ENCODE results near the gene KCNH1.

KCNH1 gene

DNA sequence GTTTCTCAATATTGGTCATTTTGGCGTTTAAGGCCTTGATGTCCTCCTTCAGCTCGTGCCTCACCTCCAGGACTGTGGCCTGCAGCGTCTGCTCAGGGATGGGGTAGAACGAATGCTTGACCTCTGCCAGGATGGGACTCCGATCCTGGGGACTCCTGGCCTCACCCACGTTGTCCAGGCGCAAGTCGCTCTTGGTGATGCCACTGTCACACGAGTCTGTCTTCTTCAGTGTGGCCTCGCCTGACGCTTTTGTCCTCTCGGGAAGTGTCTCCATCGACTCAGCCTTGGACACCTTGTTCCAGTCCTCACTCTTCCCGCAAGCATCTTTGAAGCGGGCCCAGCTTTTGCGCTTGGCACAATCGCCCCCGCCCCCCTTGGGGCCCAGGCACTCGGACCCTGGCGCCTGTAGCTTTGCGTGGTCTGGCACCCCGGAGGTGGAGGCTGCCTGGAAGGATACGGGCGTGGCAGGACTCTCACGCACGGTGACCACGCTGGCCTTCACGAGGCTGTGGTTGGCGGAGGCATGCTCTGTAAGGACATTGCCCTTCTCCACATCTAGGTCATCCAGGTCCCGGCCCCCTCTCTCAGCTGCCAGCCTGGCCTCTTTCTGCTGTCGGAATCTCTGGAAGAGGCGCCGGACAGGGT lies 450.4 kb downstream of the KCNH1 start:
- no peak overlapping the region for H3K4me3 ChIP-seq (ENCODE audit: low read depth, low read length)
- DNase-seq (ENCODE audit: low read depth) = no peak
- no peak for TF ChIP-seq POLR2A (IDR thresholded peaks at IDR 0.05; ENCODE audit: extremely low read depth, insufficient read length)
- TF ChIP-seq, protein P1, sequence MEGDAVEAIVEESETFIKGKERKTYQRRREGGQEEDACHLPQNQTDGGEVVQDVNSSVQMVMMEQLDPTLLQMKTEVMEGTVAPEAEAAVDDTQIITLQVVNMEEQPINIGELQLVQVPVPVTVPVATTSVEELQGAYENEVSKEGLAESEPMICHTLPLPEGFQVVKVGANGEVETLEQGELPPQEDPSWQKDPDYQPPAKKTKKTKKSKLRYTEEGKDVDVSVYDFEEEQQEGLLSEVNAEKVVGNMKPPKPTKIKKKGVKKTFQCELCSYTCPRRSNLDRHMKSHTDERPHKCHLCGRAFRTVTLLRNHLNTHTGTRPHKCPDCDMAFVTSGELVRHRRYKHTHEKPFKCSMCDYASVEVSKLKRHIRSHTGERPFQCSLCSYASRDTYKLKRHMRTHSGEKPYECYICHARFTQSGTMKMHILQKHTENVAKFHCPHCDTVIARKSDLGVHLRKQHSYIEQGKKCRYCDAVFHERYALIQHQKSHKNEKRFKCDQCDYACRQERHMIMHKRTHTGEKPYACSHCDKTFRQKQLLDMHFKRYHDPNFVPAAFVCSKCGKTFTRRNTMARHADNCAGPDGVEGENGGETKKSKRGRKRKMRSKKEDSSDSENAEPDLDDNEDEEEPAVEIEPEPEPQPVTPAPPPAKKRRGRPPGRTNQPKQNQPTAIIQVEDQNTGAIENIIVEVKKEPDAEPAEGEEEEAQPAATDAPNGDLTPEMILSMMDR (IDR thresholded peaks at IDR 0.05; ENCODE audit: low read depth, low read length) = no peak
- no peak for TF ChIP-seq MYC (IDR thresholded peaks at IDR 0.05; ENCODE audit: low read depth, low read length)
- TF ChIP-seq, protein P2, sequence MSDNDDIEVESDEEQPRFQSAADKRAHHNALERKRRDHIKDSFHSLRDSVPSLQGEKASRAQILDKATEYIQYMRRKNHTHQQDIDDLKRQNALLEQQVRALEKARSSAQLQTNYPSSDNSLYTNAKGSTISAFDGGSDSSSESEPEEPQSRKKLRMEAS (IDR thresholded peaks at IDR 0.05; ENCODE audit: low read depth, low read length) = no peak

DNA sequence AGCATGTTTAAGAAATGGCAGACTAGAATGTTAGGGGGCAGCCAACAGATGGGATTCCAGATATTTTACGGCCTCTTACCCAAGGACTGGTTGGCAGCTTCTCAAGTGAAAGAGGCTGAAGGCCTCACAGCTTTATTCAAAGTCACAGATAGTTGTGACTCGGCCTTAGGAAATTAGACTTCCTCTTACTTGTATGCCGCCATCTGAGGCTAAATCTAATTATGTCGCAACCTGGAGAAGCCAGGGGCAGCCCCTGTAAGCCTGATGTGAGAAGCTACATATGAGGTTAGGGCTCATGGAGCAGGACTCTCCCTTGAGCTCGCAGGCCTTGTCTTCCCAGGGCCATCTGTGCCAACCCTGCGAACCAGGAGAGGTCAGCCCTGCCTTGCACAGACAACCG lies 452.8 kb downstream of the KCNH1 start:
- DNase-seq (ENCODE audit: low read depth) = peak; percentile 80
- no peak for TF ChIP-seq POLR2A (IDR thresholded peaks at IDR 0.05; ENCODE audit: extremely low read depth, insufficient read length)
- TF ChIP-seq, protein P2 (IDR thresholded peaks at IDR 0.05; ENCODE audit: low read depth, low read length) = no peak
- TF ChIP-seq MYC (IDR thresholded peaks at IDR 0.05; ENCODE audit: low read depth, low read length) = no peak
- TF ChIP-seq, protein P1 (IDR thresholded peaks at IDR 0.05; ENCODE audit: low read depth, low read length) = no peak
- no peak overlapping the region for H3K4me3 ChIP-seq (ENCODE audit: low read depth, low read length)

DNA sequence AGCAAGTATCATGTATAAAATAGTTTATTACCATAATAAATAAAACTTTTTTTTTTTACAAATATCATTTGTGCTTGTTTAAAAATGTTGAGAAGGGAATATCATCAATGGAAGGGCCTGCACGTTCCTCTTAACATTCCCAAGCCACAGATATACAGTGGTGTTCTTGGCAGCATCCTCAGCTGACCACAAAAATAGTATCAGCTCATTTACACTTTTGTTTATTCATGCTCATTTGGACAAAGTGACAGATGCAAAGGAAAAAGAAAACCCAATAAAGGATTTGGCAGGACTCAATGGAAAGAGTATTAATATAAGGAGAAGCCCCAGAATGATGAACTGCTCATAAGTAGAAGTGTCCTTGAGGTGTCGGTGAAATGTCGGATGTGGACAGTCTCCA lies 455.6 kb downstream of the KCNH1 start:
- TF ChIP-seq MYC (IDR thresholded peaks at IDR 0.05; ENCODE audit: low read depth, low read length) (no peak), POLR2A (IDR thresholded peaks at IDR 0.05; ENCODE audit: extremely low read depth, insufficient read length) (no peak)
- TF ChIP-seq, protein P2 (IDR thresholded peaks at IDR 0.05; ENCODE audit: low read depth, low read length) = no peak
- TF ChIP-seq, protein P1 (IDR thresholded peaks at IDR 0.05; ENCODE audit: low read depth, low read length) = no peak
- DNase-seq (ENCODE audit: low read depth) = no peak
- no peak overlapping the region for H3K4me3 ChIP-seq (ENCODE audit: low read depth, low read length)

DNA sequence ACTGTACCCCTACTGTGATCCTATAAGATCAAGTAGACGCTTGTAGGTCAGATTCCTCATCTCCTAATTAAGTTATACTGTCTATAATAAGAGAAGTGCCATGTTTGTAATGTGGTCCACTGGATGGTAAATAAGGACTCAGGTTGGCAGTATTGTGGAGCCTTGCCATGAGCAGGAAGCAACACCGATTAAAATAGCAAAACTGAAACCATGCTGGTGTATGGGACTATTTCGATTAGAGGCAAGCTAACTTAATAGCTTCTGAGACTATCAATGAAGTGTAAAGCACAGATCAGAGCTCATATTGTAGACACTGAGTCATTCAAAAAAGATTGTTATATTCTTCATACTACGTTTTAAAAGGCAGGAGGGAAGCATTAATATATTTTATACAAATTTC lies 456.4 kb downstream of the KCNH1 start:
- H3K4me3 ChIP-seq (ENCODE audit: low read depth, low read length) = no peak overlapping the region
- TF ChIP-seq, protein P1 (IDR thresholded peaks at IDR 0.05; ENCODE audit: low read depth, low read length) = no peak
- TF ChIP-seq POLR2A (IDR thresholded peaks at IDR 0.05; ENCODE audit: extremely low read depth, insufficient read length) = no peak
- TF ChIP-seq, protein P2 (IDR thresholded peaks at IDR 0.05; ENCODE audit: low read depth, low read length) = no peak
- no peak for DNase-seq (ENCODE audit: low read depth)

DNA sequence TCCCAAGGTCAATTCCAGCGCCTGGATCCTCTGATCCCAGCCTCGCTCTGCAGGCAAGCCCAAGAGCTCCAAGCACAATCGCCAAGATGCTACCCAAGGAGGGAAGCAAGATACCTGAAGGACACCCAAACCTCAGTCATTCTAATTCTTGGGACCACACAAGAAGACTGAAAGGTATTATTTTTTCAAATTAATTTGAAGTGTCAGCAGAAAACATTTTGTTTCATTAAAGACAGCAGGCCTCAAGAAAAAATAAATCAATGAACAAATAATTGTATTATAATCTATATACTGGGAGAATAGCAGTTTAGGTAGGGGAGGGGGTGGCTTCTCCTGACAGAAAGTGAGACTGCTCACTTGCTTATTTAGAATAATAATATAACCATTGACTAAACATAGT lies 457.4 kb downstream of the KCNH1 start:
- TF ChIP-seq MYC (IDR thresholded peaks at IDR 0.05; ENCODE audit: low read depth, low read length) = no peak
- TF ChIP-seq, protein P2 (IDR thresholded peaks at IDR 0.05; ENCODE audit: low read depth, low read length) = no peak
- no peak for TF ChIP-seq POLR2A (IDR thresholded peaks at IDR 0.05; ENCODE audit: extremely low read depth, insufficient read length)
- TF ChIP-seq, protein P1 (IDR thresholded peaks at IDR 0.05; ENCODE audit: low read depth, low read length) = no peak
- no peak overlapping the region for H3K4me3 ChIP-seq (ENCODE audit: low read depth, low read length)
- no peak for DNase-seq (ENCODE audit: low read depth)
